Activated CD4-positive, CD25-positive, alpha-beta regulatory T cell treated with anti-CD3 and anti-CD28 coated beads, Interleukin-2, amount 50 U/mL, for 72 hours (primary cell): ENCODE results near the gene TIMP3.

ENCODE experiments used
- DNase-seq: peaks from one replicate; pipeline ENCODE4 v3.0.0; 2021

The TIMP3 gene

DNA sequence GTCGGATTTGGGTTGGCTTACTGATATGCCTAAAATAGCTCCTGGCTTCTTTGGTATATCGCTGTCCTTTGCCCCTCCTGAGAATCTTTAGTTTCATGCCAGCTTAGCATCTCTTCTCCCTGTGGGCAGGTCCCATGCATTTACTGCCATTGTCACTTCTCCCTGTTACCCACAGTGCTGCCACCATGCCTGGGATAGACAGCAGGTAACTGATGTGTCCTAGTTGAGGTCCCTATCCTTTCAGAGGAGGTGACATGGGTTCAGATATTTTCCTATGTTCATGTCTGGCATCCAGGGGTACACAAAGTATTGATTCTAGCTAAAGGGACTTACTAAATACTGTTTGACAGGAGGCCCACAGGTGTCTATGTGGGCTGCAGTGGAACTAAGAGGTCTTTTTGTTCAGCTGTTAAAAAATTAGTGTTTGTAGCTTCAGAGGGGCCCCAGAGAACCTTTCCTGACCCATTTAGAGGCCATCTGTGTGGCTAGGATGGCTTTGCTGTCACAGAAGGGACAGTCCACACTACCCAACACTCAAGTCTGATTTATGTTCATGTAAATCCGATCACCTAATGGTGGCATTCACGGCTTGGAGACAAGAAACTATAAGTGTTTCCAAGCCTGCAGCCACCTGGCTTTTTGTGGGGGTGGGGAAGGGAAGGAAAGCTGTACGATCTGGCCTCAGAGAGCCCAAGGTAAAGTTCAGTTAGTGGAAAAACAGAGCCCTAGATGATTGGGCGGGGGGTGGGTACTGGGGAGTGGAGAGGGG is 8.5 kb downstream of the TIMP3 start:
- no peak for DNase-seq

- DNase-seq, result no peak
Measured at GRCh38 chr22:32810555-32811133, 9.1 kb downstream of the TIMP3 start.

GRCh38 chr22:32811788-32812545 is 10.5 kb downstream of the TIMP3 start:
- DNase-seq, result no peak

DNA sequence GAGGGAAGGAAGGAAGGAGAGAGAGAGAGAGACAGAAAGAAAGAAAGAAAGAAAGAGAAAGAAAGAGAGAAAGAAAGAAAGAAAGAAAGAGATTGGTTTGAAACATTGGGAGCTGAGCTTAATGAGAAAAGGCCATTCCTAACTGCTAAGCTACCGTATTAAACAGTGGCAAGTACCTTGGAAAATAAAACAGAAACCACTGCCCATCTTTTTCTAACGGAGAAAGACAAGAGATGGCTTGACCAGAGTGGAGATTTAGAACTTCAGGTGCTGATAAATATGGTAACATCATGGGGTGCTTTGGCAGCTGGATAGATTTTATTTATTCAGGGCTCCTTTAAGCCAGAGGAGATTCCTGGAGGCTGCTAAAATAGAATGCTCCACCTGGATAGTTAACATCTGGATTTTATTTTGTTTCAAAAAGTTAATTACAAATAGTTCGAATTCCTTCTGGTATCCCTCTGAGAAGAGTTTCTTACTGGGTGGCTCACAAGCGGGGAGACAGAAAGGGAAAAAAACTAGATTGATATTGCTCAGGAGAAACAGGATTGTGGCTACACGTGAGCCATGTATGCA is 12.9 kb downstream of the TIMP3 start:
- no peak for DNase-seq

- no peak for DNase-seq
Measured at GRCh38 chr22:32815059-32815458, 13.6 kb downstream of the TIMP3 start.

DNA sequence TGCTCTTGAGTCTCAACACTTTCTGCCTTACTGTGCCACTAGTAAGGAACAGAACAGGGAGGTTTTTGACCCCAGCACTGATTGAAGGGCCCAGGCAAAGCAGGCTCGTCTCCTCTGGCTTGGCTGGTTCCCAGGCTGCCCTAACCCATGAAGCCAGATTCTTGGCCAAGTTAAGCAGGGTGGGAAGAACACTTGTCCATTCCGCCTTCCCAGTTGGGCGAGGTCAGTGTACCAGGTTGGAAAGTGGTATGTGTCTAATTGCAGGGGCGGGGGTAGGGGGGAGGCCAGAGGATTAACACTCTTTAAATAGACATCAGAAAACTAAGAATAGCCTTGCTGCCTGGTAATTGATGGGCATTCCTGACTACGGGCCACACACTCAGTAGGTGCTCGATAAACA is 14.4 kb downstream of the TIMP3 start:
- DNase-seq, result no peak

DNA sequence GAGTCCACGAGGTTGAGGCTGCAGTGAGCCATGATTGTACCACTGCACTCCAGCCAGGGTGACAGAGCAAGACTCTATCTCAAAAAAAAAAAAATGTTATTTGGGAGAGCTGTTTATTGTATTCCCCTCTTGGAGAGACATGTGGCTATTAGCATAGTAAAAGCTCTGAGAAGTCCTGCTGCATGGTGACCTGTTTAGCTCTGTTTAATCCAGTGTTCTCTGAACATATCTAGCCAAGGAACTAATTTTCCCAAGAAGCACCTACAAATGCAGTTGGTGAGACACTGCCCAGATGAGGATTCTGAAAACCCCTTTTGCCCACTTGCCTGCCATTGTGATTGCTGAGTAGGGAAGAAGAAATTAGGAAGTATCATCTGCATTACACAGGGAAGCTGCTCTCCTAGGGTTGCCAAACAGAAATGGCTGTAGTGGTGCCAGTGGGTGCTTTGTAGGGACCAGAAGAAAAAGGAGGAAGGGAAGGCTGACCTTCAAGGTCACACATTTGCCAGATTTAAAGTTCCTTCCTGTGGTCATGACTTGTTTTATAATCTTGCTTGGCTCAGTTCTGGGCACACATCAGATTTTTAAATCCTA is 15.7 kb downstream of the TIMP3 start:
- DNase-seq, result no peak

GRCh38 chr22:32818446-32819115 is 17.1 kb downstream of the TIMP3 start:
- DNase-seq, result no peak

- DNase-seq, result no peak
Measured at GRCh38 chr22:32819120-32819519, 17.6 kb downstream of the TIMP3 start.

DNA sequence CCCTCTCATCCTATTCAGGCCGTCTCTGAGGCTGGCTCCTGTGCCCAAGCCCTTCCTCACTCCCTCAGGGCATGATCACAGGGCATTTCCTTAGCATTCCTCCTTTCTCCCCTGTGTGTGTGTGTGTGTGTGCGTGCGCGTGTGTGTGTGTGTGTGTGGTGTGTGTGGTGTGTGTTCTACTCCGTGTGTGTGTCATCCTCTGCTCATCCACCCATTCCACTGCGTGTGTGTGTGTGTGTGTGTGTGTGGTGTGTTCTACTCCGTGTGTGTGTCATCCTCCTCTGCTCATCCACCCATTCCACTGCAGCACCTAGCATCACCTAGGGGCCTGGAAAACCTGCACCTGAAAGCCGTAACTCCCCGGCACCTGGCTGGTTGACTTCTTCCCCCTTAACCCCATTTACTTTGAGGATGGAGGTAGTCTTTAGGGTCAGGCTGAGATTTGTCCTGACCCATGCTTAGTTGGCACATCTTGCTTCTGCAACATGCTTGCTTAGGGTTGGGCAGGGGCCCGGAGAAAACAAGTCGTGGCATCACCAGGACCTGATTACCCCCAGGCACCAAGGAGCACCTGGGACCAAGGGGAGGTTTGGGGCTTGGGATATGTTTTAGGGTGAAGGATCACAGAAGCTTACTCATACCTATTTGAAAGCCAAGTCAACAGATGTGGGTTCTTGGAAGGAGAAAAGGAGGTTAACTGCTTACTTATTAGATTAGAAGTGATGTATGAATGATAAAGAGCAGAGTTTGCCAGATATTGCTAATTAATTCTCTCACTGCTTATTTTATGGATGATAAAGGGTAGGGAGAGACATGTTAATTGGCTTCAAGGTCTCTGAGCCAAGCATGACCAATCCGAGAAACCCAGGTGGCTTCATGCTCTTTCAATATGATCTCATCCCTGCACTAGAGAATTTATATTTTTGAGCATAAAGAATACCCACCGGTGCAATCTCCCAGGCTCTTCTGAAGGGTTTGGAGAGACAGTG is 18.9 kb downstream of the TIMP3 start:
- no peak for DNase-seq

DNA sequence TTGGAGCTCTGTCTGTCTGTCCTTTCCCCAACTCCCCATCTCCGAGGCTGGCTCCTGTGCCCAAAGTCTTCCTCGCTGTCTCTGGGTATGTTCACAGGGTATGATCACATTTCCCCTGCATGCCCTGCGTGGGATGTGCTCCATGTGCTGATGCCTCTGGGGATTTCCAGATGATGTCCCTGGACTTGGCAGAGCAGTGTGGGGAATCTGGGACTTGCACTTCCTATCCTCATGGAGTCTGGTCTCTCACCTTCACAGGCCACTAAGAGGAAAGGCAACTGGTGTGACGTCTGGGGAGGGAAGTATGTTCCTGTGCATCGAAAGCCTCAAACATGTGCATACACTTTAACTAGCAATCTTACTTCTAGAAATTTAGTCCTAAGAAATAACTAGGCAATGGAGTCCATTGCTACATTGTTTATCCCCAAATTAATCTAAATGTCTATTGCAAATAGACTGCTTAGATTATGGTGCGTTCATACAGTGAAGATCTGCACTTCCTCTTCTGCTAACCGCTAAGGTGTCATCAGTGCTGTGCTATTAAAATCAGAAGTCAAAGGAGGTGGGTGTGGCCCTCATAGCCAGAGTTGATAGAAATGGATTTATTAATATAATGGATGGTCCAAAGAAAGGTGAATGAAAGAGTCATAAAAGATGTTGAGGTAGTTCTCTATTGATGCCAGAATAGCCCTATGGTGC is 20.8 kb downstream of the TIMP3 start:
- no peak for DNase-seq

DNA sequence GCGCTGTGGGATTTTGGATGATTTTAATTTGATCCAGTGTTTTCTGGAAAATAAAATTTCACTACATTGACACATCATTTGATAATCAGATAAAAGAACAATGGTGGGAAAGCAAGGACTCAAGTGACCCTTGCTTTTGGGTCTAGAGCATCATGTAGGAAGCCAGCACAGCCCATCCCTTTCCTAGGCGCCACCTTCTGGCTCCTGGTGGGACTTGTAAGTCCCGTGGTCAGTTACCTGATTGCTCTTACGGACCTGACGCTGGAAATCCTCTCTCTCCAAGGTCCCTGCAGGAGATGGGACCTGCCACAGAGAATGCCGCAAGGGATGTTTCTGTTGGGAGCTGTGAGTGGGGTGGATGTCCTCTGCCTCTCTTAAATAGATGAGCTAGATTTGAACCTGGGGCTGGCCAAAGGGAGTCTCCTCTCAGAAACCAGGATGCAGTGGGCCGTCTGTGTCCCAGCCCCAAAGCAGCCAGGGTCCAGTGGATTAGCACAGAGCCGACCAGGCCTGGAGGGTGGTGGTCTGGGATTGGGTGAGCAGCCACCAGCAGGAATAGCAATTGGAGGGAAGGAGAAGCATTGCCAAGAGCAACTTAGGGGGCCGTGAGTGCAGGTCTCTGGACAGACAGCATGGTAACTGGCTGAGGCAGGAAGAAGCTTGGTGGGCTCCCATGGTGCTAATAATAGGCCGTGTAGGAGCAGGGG is 21.7 kb downstream of the TIMP3 start:
- no peak for DNase-seq

GRCh38 chr22:32824531-32825312 is 23.2 kb downstream of the TIMP3 start:
- DNase-seq, result no peak

GRCh38 chr22:32826537-32826936 is 25.0 kb downstream of the TIMP3 start:
- DNase-seq, result no peak

DNA sequence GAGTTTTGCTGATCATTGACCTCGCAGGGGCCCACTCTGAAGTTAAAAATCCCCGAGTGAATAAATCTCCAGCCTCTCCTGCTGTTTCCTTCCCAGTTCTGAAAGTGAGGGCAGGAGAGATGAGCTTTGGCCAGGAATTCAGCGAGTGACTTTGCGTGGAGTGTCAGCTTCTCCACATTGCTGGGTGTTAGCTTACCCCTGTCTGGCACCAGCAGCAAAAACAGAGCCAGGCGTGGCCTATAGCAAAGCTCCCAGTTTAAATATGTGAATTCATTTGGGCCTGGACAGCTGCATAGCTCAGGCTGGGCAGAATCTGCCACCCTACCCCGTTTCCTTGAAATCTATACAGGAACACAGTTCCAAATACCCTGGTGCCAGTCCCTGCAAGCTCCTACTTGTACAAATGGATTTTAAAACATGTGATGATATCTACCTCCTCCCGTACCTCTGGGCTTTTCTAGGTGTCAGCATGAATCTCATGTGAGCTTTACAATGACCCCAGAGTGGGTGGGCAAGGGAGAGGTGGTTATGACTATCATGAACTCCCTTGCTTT is 25.6 kb downstream of the TIMP3 start:
- DNase-seq, result no peak

DNA sequence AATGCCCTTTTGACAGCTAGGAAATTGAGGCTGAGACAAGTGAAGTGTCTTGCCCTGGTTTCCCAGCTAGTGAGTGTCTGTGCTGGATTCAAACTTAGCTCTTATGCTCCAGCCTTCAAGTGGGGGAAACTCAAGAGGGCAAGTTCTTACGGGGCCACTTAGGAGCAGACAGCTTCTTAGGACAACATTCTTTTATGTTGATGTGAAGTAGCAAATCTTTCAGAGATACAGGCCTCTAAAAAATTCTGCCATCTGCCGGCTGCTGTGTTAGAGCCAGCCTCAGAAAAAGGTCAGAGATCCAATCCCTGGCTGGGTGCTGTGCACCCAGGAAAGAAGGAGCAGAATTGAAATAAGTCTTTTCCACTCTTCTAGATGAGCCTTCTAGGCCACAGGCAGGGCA is 26.6 kb downstream of the TIMP3 start:
- no peak for DNase-seq

DNA sequence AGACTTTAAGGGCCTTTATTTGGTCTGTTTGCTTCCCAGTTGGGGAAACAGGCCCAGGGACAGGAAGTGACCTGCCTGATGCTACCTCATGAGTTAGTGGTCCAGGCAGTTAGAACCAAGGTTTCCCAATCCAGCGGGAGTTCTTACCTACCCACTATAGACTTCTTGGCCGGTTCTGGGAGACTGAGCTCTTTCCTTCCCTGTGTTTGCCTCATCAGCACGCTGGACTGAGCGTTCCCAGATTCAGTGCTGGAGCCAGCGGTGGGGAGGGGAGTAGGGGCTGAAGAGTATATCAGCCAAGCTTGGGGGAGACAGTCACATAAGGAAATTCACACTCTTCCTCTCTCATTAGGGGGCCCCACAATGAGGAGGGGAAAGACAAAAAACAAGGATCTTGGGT is 27.1 kb downstream of the TIMP3 start:
- DNase-seq, result no peak

GRCh38 chr22:32829451-32829851 is 27.9 kb downstream of the TIMP3 start:
- no peak for DNase-seq

DNA sequence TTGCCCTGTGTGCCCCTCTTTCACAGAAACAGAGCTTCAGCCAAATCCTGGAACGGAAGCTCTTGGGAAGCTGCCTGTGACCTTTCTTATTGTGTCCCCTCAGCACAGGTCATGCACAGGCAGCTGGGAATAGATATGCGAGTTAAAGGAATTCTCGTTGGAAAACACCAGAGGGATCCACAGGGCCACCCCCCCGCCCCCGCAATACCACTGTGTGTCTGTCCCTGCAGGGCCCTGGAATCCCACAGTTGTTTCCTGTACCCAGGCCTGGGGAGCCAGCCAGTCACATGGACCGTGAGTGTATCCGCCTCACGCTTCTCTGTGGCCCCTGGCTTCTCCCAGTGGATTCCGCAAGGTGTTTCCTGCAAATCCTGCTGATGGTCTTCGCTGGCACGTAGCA is 29.0 kb downstream of the TIMP3 start:
- DNase-seq, result no peak
